IMR-90 (cell line): Measurements from ENCODE around the gene MSANTD4. TPM values are rescaled to one million over a fixed set of nuclear protein-coding genes. Genes with fewer than 3 reads are reported as not detected.

Experiments
- ATAC-seq: fragments of 200-7000 bp; cut with Tn5 transposase; 2 replicates; pipeline ENCODE4 v1.9.1; 2020; ENCODE audit warnings: low read depth, mild to moderate bottlenecking, moderate library complexity
- BruUV-seq: library from RNA; stranded (reverse); fragments of 400-500 nt; replicated peaks from 2 replicates; lab custom pipeline; 2021; lab: Mats Ljungman, UMichigan
- CTCF ChIA-PET: fragments of 300-600 bp; formaldehyde crosslinking; extraction: SDS; loops from one replicate; lab custom pipeline; 2021; ENCODE audit warnings: antibody characterized with exemption; lab: Yijun Ruan, JAX
- POLR2A ChIA-PET: fragments of 300-600 bp; sonication (Branson Sonifier 250); formaldehyde crosslinking; loops from one replicate; lab custom pipeline; 2022; ENCODE audit warnings: antibody characterized with exemption; ENCODE audit not compliant: unreplicated experiment; lab: Charles Lee
- DNase-seq: peaks from one replicate; pipeline ENCODE4 v3.0.0; 2013
- H2AFZ ChIP-seq: replicated peaks from 2 replicates; pipeline ENCODE3; 2013; ENCODE audit warnings: low read length, mild to moderate bottlenecking; ENCODE audit not compliant: poor library complexity
- H2AK5ac ChIP-seq: 2 replicates; pipeline ENCODE4 v1.6.1; 2013; ENCODE audit warnings: low read depth, low read length, inconsistent platforms
- H2AK9ac ChIP-seq: replicated peaks from 2 replicates; pipeline ENCODE3; 2013; ENCODE audit warnings: mild to moderate bottlenecking, low read depth, low read length, moderate library complexity; ENCODE audit not compliant: poor library complexity
- H2BK120ac ChIP-seq: 2 replicates; pipeline ENCODE4 v1.6.1; 2013; ENCODE audit warnings: low read depth, low read length, inconsistent platforms
- H2BK15ac ChIP-seq: 3 replicates; pipeline ENCODE4 v1.6.1; 2013; ENCODE audit warnings: low read depth, low read length, inconsistent platforms
- H2BK20ac ChIP-seq: 2 replicates; pipeline ENCODE4 v1.6.1; 2013; ENCODE audit warnings: low read depth, mild to moderate bottlenecking, inconsistent platforms, low read length, moderate library complexity
- H2BK5ac ChIP-seq: 2 replicates; pipeline ENCODE4 v1.6.1; 2013; ENCODE audit warnings: mild to moderate bottlenecking, low read depth, low read length, inconsistent platforms; ENCODE audit not compliant: poor library complexity, severe bottlenecking
- H3K14ac ChIP-seq: replicated peaks from 2 replicates; pipeline ENCODE4 v1.6.1; 2013; ENCODE audit warnings: low read depth, low read length, inconsistent platforms
- H3K18ac ChIP-seq: 2 replicates; pipeline ENCODE4 v1.6.1; 2013; ENCODE audit warnings: low read depth, low read length, control low read depth
- H3K23ac ChIP-seq: 2 replicates; pipeline ENCODE4 v1.6.1; 2013; ENCODE audit warnings: low read depth, low read length, inconsistent platforms
- H3K27ac ChIP-seq: 2 replicates; pipeline ENCODE4 v1.5.1; 2013; ENCODE audit warnings: mild to moderate bottlenecking, control low read depth, low read length; ENCODE audit not compliant: insufficient read depth
- H3K27me3 ChIP-seq: 2 replicates; pipeline ENCODE4 v1.6.1; 2013; ENCODE audit warnings: low read length; ENCODE audit not compliant: control insufficient read depth, insufficient read depth
- H3K36me3 ChIP-seq: 2 replicates; pipeline ENCODE4 v1.6.1; 2013; ENCODE audit warnings: low read length, mixed read lengths; ENCODE audit not compliant: control insufficient read depth, insufficient read depth
- H3K4ac ChIP-seq: 2 replicates; pipeline ENCODE4 v1.6.1; 2013; ENCODE audit warnings: low read depth, low read length, inconsistent platforms
- H3K4me1 ChIP-seq: 2 replicates; pipeline ENCODE4 v1.6.1; 2013; ENCODE audit warnings: low read length, mixed read lengths; ENCODE audit not compliant: control insufficient read depth, insufficient read depth
- H3K4me2 ChIP-seq: 2 replicates; pipeline ENCODE4 v1.6.1; 2013; ENCODE audit warnings: low read depth, mild to moderate bottlenecking, control low read depth, low read length, moderate library complexity
- H3K4me3 ChIP-seq: 2 replicates; pipeline ENCODE4 v1.5.1; 2013; ENCODE audit warnings: low read depth, mild to moderate bottlenecking, control low read depth, low read length, moderate library complexity; ENCODE audit not compliant: insufficient read depth
- H3K56ac ChIP-seq: 2 replicates; pipeline ENCODE4 v1.6.1; 2013; ENCODE audit warnings: low read length, inconsistent platforms; ENCODE audit not compliant: insufficient read depth; ENCODE audit errors: extremely low read depth
- H3K79me1 ChIP-seq, 2 experiments: 2 replicates each; pipeline ENCODE4 v1.6.1; 2013; ENCODE audit warnings: low read length in 2 of 2, inconsistent platforms in 1 of 2, low read depth in 1 of 2
- H3K9ac ChIP-seq: 2 replicates; pipeline ENCODE4 v1.6.1; 2013; ENCODE audit warnings: low read depth, low read length, control low read depth
- H3K9me1 ChIP-seq: 2 replicates; pipeline ENCODE4 v1.6.1; 2013; ENCODE audit warnings: low read length, inconsistent platforms; ENCODE audit not compliant: insufficient read depth
- H3K9me3 ChIP-seq: 2 replicates; pipeline ENCODE4 v1.6.1; 2013; ENCODE audit warnings: low read length; ENCODE audit not compliant: control insufficient read depth, insufficient read depth
- H4K20me1 ChIP-seq: 2 replicates; pipeline ENCODE4 v1.6.1; 2013; ENCODE audit warnings: low read length, inconsistent platforms; ENCODE audit not compliant: insufficient read depth
- H4K5ac ChIP-seq: 2 replicates; pipeline ENCODE4 v1.6.1; 2013; ENCODE audit warnings: mild to moderate bottlenecking, low read depth, low read length, control low read depth
- H4K8ac ChIP-seq, 2 experiments: 2 replicates each; pipeline ENCODE4 v1.6.1; 2013; ENCODE audit warnings: low read depth in 2 of 2, low read length in 2 of 2, control low read depth in 1 of 2, inconsistent platforms in 1 of 2
- H4K91ac ChIP-seq: 2 replicates; pipeline ENCODE4 v1.6.1; 2013; ENCODE audit warnings: low read depth, low read length, inconsistent platforms; ENCODE audit not compliant: insufficient read depth
- BHLHE40 ChIP-seq: fragments of 150-350 bp; IDR thresholded peaks from 2 replicates; pipeline ENCODE4 v1.6.1; 2016; ENCODE audit warnings: mild to moderate bottlenecking, low read depth, low read length
- CEBPB ChIP-seq: IDR thresholded peaks from 2 replicates; pipeline ENCODE4 v1.6.1; 2012; ENCODE audit warnings: low read depth, low read length, improper control_type of control experiment
- FOS ChIP-seq: fragments of 150-350 bp; IDR thresholded peaks from 2 replicates; pipeline ENCODE4 v1.6.1; 2016; ENCODE audit warnings: low read depth, low read length
- MAFK ChIP-seq: IDR thresholded peaks from 2 replicates; pipeline ENCODE4 v1.6.1; 2012; ENCODE audit warnings: low read depth, low read length, improper control_type of control experiment
- MXI1 ChIP-seq: IDR thresholded peaks from 2 replicates; pipeline ENCODE4 v1.6.1; 2012; ENCODE audit warnings: low read depth, mild to moderate bottlenecking, low read length, moderate library complexity, borderline replicate concordance
- RFX5 ChIP-seq: IDR thresholded peaks from 2 replicates; pipeline ENCODE4 v1.8.0; 2012; ENCODE audit warnings: low read depth, mild to moderate bottlenecking, low read length, moderate library complexity
- SMC3 ChIP-seq: fragments of 150-350 bp; IDR thresholded peaks from 2 replicates; pipeline ENCODE4 v1.6.1; 2016; ENCODE audit warnings: low read depth, mild to moderate bottlenecking, antibody characterized with exemption, low read length, moderate library complexity
- WGBS, 2 experiments: methylation state at CpG; one replicate each; pipeline versions ENCODE4 v1.1.5 to v1.1.7; 2013; ENCODE audit warnings: missing lambda C conversion rate in 2 of 2; ENCODE audit not compliant: insufficient read length in 1 of 2; ENCODE audit errors: extremely low coverage in 2 of 2; 5-methylcytosine and 5-hydroxymethylcytosine counted together
- dilution Hi-C: fragments of 300-500 bp; cut with HindIII; formaldehyde crosslinking; loops from one replicate; pipeline ENCODE4 v1.14.3; 2018; ENCODE audit warnings: low sequenced_read_pairs; ENCODE audit not compliant: unreplicated experiment
- in situ Hi-C: fragments of 300-500 bp; cut with MboI; formaldehyde crosslinking; loops from 3 replicates; pipeline ENCODE4 v1.14.3; 2019; ENCODE audit warnings: low sequenced_read_pairs, inconsistent platforms, mixed read lengths
- intact Hi-C: fragments of 100-400 bp; cut with micrococcal nuclease; formaldehyde crosslinking; loops from 2 replicates; pipeline ENCODE4 v1.10.0; 2022
- polyA plus RNA-seq, 3 experiments: library from polyadenylated mRNA; depleted of rRNA; stranded (reverse); fragments of >200 nt; gene quantifications; 2 replicates each; pipeline ENCODE4 v1.2.3, GENCODE V29; 2012; ENCODE audit warnings: low replicate concordance in 1 of 3
- total RNA-seq: library from RNA; depleted of rRNA; stranded (reverse); fragments of >200 nt; gene quantifications from 2 replicates; pipeline ENCODE4 v1.2.3, GENCODE V29; 2012

The MSANTD4 gene
- total and polyA plus RNA-seq, 2 of the 4 experiments (the other 2 are of a cell fraction) = 9.4 to 18.8 TPM

DNA sequence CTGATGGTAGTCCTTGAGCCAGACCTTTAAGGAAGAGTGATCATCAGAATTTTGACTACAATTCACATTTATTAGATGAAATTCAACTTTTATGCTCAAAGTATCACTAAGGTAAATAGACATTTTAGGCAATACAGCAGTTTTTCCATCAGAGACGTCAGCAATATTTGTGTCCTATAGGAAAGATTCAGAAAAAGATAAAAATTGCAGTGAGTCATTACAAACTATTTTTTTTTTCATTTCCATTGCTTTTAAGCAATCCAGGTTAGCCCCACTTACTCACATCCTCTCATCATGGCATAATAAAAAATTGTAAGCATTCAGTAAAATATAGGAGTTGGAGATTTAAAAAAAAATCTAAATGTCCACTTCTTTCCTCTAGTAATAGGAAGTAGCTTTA is 46.9 kb downstream of the MSANTD4 start:
- Histone ChIP-seq H4K8ac (no peak overlapping the region), H3K23ac (no peak overlapping the region), H3K4me2 (no peak overlapping the region), H3K9me3 (no peaks in the 10 kb centered on the region), H2AFZ (no peak overlapping the region), H2BK120ac (no peak overlapping the region), H3K14ac (no peak overlapping the region), H3K18ac (no peak overlapping the region), H4K5ac (no peak overlapping the region), H3K4ac (no peak overlapping the region), H2BK15ac (no peak overlapping the region), H3K79me1 (no peaks in the 10 kb centered on the region), H2BK5ac (no peak overlapping the region), H2AK5ac (no peak overlapping the region), H3K36me3 (no peaks in the 10 kb centered on the region), H4K20me1 (no peaks in the 10 kb centered on the region), H3K27ac (no peak overlapping the region), H3K9ac (no peak overlapping the region), H4K91ac (no peak overlapping the region), H2AK9ac (no peak overlapping the region), H3K4me1 (no peaks in the 10 kb centered on the region), H3K27me3 (no peaks in the 10 kb centered on the region), H3K9me1 (no peaks in the 10 kb centered on the region), H3K56ac (no peak overlapping the region), H2BK20ac (no peak overlapping the region), H3K4me3 (no peak overlapping the region)
- WGBS, 2 experiments = no CpG with 5 or more reads among the region's 1 CpG
- in situ Hi-C loops (no loop called here), intact Hi-C loops (no loop called here), dilution Hi-C loops (no loop called here)
- ATAC-seq (no peak), DNase-seq (peak; percentile 48)
- ChIA-PET POLR2A (no interaction called here), CTCF (no interaction called here)
- no peak for TF ChIP-seq RFX5
- no peak for TF ChIP-seq BHLHE40
- no peak for TF ChIP-seq MXI1
- peak; percentile 57; the same call in 1 of the 2 replicates for TF ChIP-seq MAFK
- TF ChIP-seq CEBPB = peak; percentile 52; the same call in 1 of the 2 replicates
- TF ChIP-seq FOS = 0 out of 2 replicates have a peak, but pooled peaks have one; percentile 23
- no peak for TF ChIP-seq SMC3
- no TSS peak for BruUV-seq
